Transverse colon (tissue), 4 donors: Measurements from ENCODE around the gene DPYD.

ENCODE experiments used
- CTCF ChIP-seq, 5 experiments: fragments of 200-600 bp in 3 of 5; fragments of 450-650 bp in 2 of 5; sonication (generic) in 3 of 5; IDR thresholded peaks; 1 replicate in 2 of 5; 2 replicates in 3 of 5; pipeline ENCODE4 v1.5.1; 2016 to 2017; ENCODE audit warnings: antibody characterized with exemption in 5 of 5, inconsistent platforms in 3 of 5, mild to moderate bottlenecking in 2 of 5, moderate library complexity in 1 of 5
- POLR2AphosphoS5 ChIP-seq, 3 donors: sonication (generic); formaldehyde crosslinking; IDR thresholded peaks; one replicate each; pipeline ENCODE4 v1.6.1; 2016; ENCODE audit warnings: antibody characterized with exemption in 3 of 3

DNA sequence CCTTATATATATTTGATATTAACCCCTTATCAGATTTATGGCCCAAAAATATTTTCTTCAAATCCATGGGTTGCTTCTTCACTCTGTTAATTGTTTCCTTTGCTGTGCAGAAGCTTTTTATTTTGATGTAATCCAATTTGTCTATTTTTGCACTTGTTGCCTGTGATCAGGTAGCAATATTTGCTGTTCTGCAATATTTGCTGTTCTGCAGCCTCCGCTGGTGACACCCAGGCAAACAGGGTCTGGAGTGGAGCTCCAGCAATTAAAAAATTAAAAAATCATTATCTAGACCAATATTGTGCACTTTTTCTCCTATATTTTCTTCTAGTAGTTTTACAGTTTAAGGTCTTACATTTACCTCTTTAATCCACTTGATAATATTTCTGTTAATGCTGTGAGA lies 564.5 kb downstream of the DPYD start:
- TF ChIP-seq CTCF (IDR thresholded peaks at IDR 0.05) (no peak), POLR2AphosphoS5 (IDR thresholded peaks at IDR 0.05) (no peak)
